Transverse colon (tissue), 4 donors: ENCODE data around the gene NOP53. TPM values are rescaled to one million over a fixed set of nuclear protein-coding genes. Genes with fewer than 3 reads are reported as not detected.
"Not testable (repeated sequence)": the region's sequence is repeated elsewhere in the genome, so short reads cannot be mapped to it uniquely, and the experiment has no call there.

Experiments
- DNase-seq: peaks from one replicate; pipeline ENCODE4 v3.0.0-alpha.2; 2019
- H3K27ac ChIP-seq, 4 donors: fragments of 200-600 bp; sonication (generic); 2 replicates each; pipeline ENCODE4 v1.5.1; 2016 to 2018; ENCODE audit warnings: inconsistent platforms in 4 of 4
- H3K27me3 ChIP-seq: fragments of 200-600 bp; sonication (generic); 2 replicates; pipeline ENCODE4 v1.5.1; 2017; ENCODE audit warnings: inconsistent platforms
- H3K36me3 ChIP-seq, 4 donors: fragments of 200-600 bp; sonication (generic); 2 replicates each; pipeline ENCODE4 v1.5.1; 2017 to 2019; ENCODE audit warnings: inconsistent platforms in 4 of 4
- H3K4me1 ChIP-seq, 4 donors: fragments of 200-600 bp; sonication (generic); 2 replicates each; pipeline ENCODE4 v1.5.1; 2017 to 2020; ENCODE audit warnings: inconsistent platforms in 4 of 4
- H3K4me3 ChIP-seq, 4 donors: fragments of 200-600 bp; sonication (generic); 1 replicate in 1 of 4; 2 replicates in 3 of 4; pipeline versions ENCODE4 v1.5.1 to v1.6.1; 2017 to 2019; ENCODE audit warnings: inconsistent platforms in 4 of 4
- H3K9me3 ChIP-seq, 2 donors: fragments of 200-600 bp; sonication (generic); 2 replicates each; pipeline ENCODE4 v1.5.1; 2017 to 2019; ENCODE audit warnings: inconsistent platforms in 2 of 2
- CTCF ChIP-seq, 5 experiments: fragments of 200-600 bp in 3 of 5; fragments of 450-650 bp in 2 of 5; sonication (generic) in 3 of 5; IDR thresholded peaks; 1 replicate in 2 of 5; 2 replicates in 3 of 5; pipeline ENCODE4 v1.5.1; 2016 to 2017; ENCODE audit warnings: antibody characterized with exemption in 5 of 5, inconsistent platforms in 3 of 5, mild to moderate bottlenecking in 2 of 5, moderate library complexity in 1 of 5
- EP300 ChIP-seq: sonication (generic); formaldehyde crosslinking; IDR thresholded peaks from one replicate; pipeline ENCODE4 v1.6.1; 2017; ENCODE audit warnings: antibody characterized with exemption, low read depth
- POLR2A ChIP-seq: fragments of 450-650 bp; IDR thresholded peaks from one replicate; pipeline ENCODE4 v1.6.1; 2016; ENCODE audit warnings: antibody characterized with exemption, mild to moderate bottlenecking, moderate library complexity
- POLR2AphosphoS5 ChIP-seq, 3 donors: sonication (generic); formaldehyde crosslinking; IDR thresholded peaks; one replicate each; pipeline ENCODE4 v1.6.1; 2016; ENCODE audit warnings: antibody characterized with exemption in 3 of 3
- WGBS, 2 donors: methylation state at CpG; one replicate each; pipeline ENCODE4 v1.1.5; 2018; ENCODE audit warnings: low coverage in 1 of 2; 5-methylcytosine and 5-hydroxymethylcytosine counted together
- in situ Hi-C, 4 donors: fragments of 200-750 bp; cut with MboI; loops; one replicate each; pipeline versions ENCODE4 v1.15.0 to v1.15.1; 2017; ENCODE audit warnings: low sequenced_read_pairs in 3 of 4, low pct_ligation_motif_present in 1 of 4, low pct_unique_long_range_greater_than_20kb in 1 of 4
- intact Hi-C: fragments of 100-400 bp; cut with DNase I; formaldehyde crosslinking; loops from one replicate; pipeline ENCODE4 v1.15.1; 2023; ENCODE audit warnings: low total_unique reads
- total RNA-seq, 4 donors: library from RNA; depleted of rRNA; stranded (reverse); fragments of >200 nt; gene quantifications; one replicate each; pipeline ENCODE4 v1.1.0, GENCODE V29; 2016

The NOP53 gene
- total RNA-seq, 4 donors from 2014 or later = 239 to 490 (median 364) TPM

DNA sequence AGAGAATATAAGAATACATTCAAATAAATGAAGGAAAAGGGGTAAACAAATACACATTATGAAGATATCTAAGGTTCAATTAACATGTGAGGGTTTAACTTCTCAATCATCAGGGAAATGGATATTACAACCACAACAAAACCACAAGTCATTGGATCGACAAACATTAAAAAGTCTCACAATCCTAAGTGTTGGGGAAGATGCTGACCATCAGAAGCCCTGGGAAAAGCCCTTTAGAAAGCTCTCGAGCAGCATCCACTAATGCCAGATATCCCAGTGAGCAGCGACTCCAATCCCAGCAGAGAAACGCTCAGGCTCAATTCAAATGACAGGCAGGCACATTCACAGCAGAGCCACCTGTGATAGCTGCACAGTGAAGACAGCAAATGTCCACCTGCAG is 55.9 kb downstream of the NOP53 start:
- Histone ChIP-seq H3K4me1 (no peaks in the 10 kb centered on the region), H3K9me3 (no peaks in the 10 kb centered on the region), H3K4me3 (no peak overlapping the region), H3K27me3 (no peaks in the 10 kb centered on the region), H3K27ac (no peak overlapping the region), H3K36me3 (no peaks in the 10 kb centered on the region)
- no peak for DNase-seq
- TF ChIP-seq EP300 = no peak
- no peak for TF ChIP-seq CTCF (IDR thresholded peaks at IDR 0.05)
- no peak for TF ChIP-seq POLR2AphosphoS5 (IDR thresholded peaks at IDR 0.05)
- in situ Hi-C loops = no loop called here
- WGBS, 2 donors = 91% methylated on average over 4 of the region's 4 CpGs; no CpG with 5 or more reads in 1 of the 2 donors
- intact Hi-C loops = no loop called here

DNA sequence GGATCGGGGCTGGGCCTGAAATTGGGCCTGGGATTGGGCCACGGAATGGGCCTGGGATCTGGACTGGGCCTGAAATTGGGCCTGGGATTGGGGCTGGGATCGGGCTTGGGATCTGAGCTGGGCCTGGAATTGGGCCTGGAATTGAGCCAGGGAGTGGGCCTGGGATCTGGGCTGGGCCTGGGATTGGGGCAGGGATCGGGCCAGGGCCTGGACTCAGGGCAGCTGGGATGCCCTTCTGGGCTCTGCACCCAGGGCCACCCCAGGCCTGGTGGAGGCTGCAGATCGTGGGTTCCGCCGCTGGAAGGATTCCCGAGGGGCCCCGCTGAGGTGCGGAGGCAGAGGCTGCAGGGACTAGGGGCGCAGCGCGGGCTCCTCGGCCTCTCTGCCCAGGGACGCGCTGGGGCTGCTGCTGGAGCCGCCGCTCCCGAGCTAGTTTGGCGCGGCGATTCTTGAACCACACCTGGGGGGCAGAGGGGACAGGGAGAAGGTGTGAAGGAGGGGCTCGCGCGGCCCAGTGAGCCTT is 57.2 kb downstream of the NOP53 start:
- no peak for DNase-seq
- Histone ChIP-seq H3K4me3 (no peak overlapping the region), H3K4me1 (no peaks in the 10 kb centered on the region), H3K27me3 (no peaks in the 10 kb centered on the region), H3K36me3 (no peaks in the 10 kb centered on the region), H3K27ac (no peak overlapping the region), H3K9me3 (no peaks in the 10 kb centered on the region)
- in situ Hi-C loops = no loop called here
- WGBS, 2 donors = 91% methylated on average over 25 of the region's 25 CpGs; no CpG with 5 or more reads in 1 of the 2 donors
- intact Hi-C loops = no loop called here
- TF ChIP-seq CTCF (IDR thresholded peaks at IDR 0.05) = no peak
- TF ChIP-seq POLR2A = no peak
- no peak for TF ChIP-seq EP300

DNA sequence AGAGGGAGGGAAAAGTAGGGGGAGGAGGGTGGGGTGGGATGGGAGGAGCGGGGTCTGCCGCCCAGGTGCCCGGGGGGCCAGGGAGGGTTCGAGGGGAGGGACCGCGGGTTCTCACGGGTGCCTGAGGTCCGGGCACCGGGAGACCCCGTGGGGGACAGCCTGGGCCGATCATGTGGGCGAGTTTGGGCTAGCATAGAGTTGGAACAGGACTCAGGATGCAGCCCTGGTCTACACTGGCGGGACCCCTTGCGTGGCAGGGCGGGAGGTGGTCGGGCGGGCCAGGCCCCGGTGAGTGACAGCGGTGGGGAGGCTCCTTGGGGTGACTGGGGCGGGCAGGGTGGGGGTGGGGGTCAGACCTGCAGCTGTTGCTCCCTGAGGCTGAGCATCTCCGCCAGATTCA is 57.8 kb downstream of the NOP53 start:
- H3K4me1 ChIP-seq, H3K36me3 ChIP-seq, H3K9me3 ChIP-seq, in situ Hi-C loops, DNase-seq, intact Hi-C loops, H3K27ac ChIP-seq, H3K4me3 ChIP-seq, H3K27me3 ChIP-seq: not testable (repeated sequence)
- 82% methylated on average over 13 of the region's 21 CpGs; no CpG with 5 or more reads in 1 of the 2 donors for WGBS, 2 donors

DNA sequence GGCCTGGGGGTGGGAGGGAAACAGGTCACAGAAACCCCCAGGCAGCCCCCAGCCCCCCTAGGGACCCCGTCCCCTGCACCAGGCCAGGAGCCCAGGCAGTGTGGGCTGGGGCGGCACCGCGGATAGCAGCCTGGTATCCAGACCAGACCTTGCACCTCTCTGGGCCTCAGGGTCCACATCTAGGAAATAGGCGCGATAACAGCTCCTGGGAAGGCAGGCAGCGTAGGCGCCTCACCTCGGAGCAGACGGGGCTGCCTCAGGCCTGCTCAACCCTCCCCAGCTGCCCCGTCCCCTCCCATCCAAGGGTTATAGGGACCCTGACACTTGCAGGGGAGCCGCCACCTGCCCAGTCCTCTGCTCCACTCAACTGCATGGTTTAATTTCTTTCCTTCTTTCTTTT is 58.3 kb downstream of the NOP53 start:
- intact Hi-C loops, H3K27ac ChIP-seq, H3K9me3 ChIP-seq, H3K4me3 ChIP-seq, in situ Hi-C loops, DNase-seq, H3K4me1 ChIP-seq, H3K36me3 ChIP-seq, H3K27me3 ChIP-seq: not testable (repeated sequence)
- WGBS, 2 donors = no CpG with 5 or more reads among the region's 12 CpGs

DNA sequence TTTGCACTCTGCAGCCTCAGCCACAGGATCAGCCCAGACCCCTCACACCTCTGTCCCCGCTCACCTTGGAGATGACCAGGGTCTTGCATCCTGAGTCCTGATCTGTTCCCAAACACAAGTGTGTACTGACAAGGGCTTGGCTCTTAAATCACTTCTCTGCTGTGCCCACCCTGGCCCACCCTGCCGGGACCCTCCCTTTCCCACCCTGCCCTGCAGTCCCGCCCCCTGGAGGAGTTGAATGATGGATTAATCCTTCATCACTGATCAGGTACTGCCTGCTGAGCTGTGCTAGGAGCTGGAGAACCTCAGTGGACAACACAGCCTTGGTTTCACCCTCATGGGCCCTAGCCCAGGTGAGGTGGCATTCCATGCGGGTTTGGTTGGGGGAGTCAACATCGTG is 59.1 kb downstream of the NOP53 start, which contains the start of gene TPRX1:
Gene TPRX1 (minus strand): TSS at position 101 of the 400 bp plus-strand sequence. CDS start 12 bp downstream, at position 89.
- in situ Hi-C loops, DNase-seq, H3K4me3 ChIP-seq, intact Hi-C loops, H3K27ac ChIP-seq, H3K4me1 ChIP-seq, H3K27me3 ChIP-seq, H3K9me3 ChIP-seq, H3K36me3 ChIP-seq: not testable (repeated sequence)
- 92% methylated on average over 4 of the region's 5 CpGs; no CpG with 5 or more reads in 1 of the 2 donors for WGBS, 2 donors

- Histone ChIP-seq H3K9me3 (no peaks in the 10 kb centered on the region), H3K36me3 (no peaks in the 10 kb centered on the region), H3K4me3 (no peak overlapping the region), H3K27me3 (no peaks in the 10 kb centered on the region), H3K4me1 (no peaks in the 10 kb centered on the region), H3K27ac (no peak overlapping the region)
- in situ Hi-C loops = no loop called here
- TF ChIP-seq POLR2A (no peak), POLR2AphosphoS5 (IDR thresholded peaks at IDR 0.05) (no peak), EP300 (no peak), CTCF (IDR thresholded peaks at IDR 0.05) (no peak)
- DNase-seq = no peak
- 81% methylated on average over 10 of the region's 10 CpGs; no CpG with 5 or more reads in 1 of the 2 donors for WGBS, 2 donors
- intact Hi-C loops = loop anchor here (5.0 kb wide), 1 partner anchor 1668 kb away; no protein-coding TSS in a partner anchor
Observed at GRCh38 chr19:47805313-47805712, 60.0 kb downstream of the NOP53 start.
